ENCODE data around the gene CDC27. TPM values are rescaled to one million over a fixed set of nuclear protein-coding genes. Genes with fewer than 3 reads are reported as not detected.
"Not testable (repeated sequence)": the region's sequence is repeated elsewhere in the genome, so short reads cannot be mapped to it uniquely, and the experiment has no call there.

Gene CDC27
- total RNA-seq, 1 experiment from 2014 or later, result 92.6 TPM

DNA sequence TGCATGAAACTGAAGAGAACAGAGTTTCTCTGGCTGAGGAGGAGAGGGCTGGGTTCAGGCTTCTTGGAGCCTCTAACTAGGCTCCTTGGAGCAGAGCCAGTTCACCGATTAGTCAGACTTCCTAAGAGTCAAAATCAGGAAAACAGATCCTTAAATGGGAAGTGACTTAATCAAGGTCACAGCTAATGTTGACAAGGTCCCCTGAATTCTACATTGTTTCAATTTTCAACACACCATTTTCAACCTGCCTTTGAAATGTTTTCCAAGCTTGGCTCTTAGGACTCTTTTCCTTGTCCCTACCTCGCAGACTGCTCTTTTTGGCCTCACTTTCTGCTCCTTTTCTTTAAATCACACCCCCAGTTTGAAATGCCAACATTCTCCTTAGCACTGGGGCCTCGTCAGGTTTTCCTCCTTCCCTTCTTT is 36.4 kb upstream of the CDC27 start:
- POLR2A ChIA-PET, result no interaction called here
- H3K4me1 Mint-ChIP-seq (ENCODE audit: low read depth, unreplicated experiment), result peaks cover 11% of the 10 kb centered on the region

DNA sequence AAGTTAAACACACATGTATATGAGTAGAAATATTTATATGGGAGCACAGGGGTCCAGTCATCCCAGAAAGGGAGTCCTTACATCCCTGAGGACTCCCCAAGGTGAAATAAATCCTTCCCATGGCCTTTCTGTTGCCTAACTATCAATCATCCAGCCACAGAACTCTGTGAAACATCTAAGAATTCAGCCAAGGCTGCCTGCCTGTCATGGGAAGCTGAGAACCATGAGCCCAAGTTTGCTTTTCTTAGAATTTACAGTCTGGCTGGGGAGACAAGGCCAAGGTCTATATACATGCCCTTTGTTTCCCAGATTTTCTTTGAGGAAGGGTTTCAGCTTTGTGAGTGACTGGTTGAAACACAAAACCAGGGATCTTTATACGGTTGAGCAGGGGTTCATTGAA is 35.9 kb upstream of the CDC27 start:
- intact Hi-C loops (cut with micrococcal nuclease; ENCODE audit: unreplicated experiment), result no loop called here
- H3K36me3 Mint-ChIP-seq (ENCODE audit: insufficient read depth, unreplicated experiment), result no peaks in the 10 kb centered on the region
- no TSS peak for BruUV-seq (replicated peaks)
- no peak overlapping the region for H3K27ac Mint-ChIP-seq (ENCODE audit: unreplicated experiment)
- no peak overlapping the region for H3K4me3 Mint-ChIP-seq (ENCODE audit: unreplicated experiment)
- 0 out of 2 replicates have a peak, but pooled peaks cover 5% of the 10 kb centered on the region for H3K9me3 ChIP-seq
- peaks cover 18% of the 10 kb centered on the region for H3K9me3 Mint-ChIP-seq (ENCODE audit: unreplicated experiment)
- H3K36me3 ChIP-seq (ENCODE audit: control insufficient read depth, insufficient read depth, low read length), result no peaks in the 10 kb centered on the region
- H3K27me3 ChIP-seq (replicated peaks; ENCODE audit: control insufficient read depth, insufficient read depth, low read length), result no peaks in the 10 kb centered on the region
- H3K4me3 ChIP-seq (ENCODE audit: low read depth, low read length), result no peak overlapping the region
- peaks cover under 1% of the 10 kb centered on the region; the same call in 1 of the 2 replicates for H3K4me1 ChIP-seq
- ChIA-PET CTCF (no interaction called here), POLR2A (no interaction called here)
- TF ChIP-seq, protein P1, sequence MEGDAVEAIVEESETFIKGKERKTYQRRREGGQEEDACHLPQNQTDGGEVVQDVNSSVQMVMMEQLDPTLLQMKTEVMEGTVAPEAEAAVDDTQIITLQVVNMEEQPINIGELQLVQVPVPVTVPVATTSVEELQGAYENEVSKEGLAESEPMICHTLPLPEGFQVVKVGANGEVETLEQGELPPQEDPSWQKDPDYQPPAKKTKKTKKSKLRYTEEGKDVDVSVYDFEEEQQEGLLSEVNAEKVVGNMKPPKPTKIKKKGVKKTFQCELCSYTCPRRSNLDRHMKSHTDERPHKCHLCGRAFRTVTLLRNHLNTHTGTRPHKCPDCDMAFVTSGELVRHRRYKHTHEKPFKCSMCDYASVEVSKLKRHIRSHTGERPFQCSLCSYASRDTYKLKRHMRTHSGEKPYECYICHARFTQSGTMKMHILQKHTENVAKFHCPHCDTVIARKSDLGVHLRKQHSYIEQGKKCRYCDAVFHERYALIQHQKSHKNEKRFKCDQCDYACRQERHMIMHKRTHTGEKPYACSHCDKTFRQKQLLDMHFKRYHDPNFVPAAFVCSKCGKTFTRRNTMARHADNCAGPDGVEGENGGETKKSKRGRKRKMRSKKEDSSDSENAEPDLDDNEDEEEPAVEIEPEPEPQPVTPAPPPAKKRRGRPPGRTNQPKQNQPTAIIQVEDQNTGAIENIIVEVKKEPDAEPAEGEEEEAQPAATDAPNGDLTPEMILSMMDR (IDR thresholded peaks at IDR 0.05; ENCODE audit: insufficient read depth in 1 of 2, low read depth in 1 of 2, low read length in 1 of 2, severe bottlenecking in 1 of 2, unreplicated experiment in 1 of 2), result no peak
- peaks cover 7% of the 10 kb centered on the region for H3K4me1 Mint-ChIP-seq (ENCODE audit: low read depth, unreplicated experiment)
- H3K27me3 Mint-ChIP-seq (ENCODE audit: insufficient read depth, unreplicated experiment), result no peaks in the 10 kb centered on the region
- no peak for DNase-seq

More for the DNA sequence above, 36.4 kb upstream of the CDC27 start:
- no peak for DNase-seq
- no peaks in the 10 kb centered on the region for H3K36me3 ChIP-seq (ENCODE audit: control insufficient read depth, insufficient read depth, low read length)
- intact Hi-C loops (cut with micrococcal nuclease; ENCODE audit: unreplicated experiment), result no loop called here
- Mint-ChIP-seq H3K27ac (ENCODE audit: unreplicated experiment) (no peak overlapping the region), H3K4me3 (ENCODE audit: unreplicated experiment) (no peak overlapping the region), H3K36me3 (ENCODE audit: insufficient read depth, unreplicated experiment) (no peaks in the 10 kb centered on the region), H3K9me3 (ENCODE audit: unreplicated experiment) (peaks cover 18% of the 10 kb centered on the region), H3K27me3 (ENCODE audit: insufficient read depth, unreplicated experiment) (peaks cover 2% of the 10 kb centered on the region)
- 0 out of 2 replicates have a peak, but pooled peaks cover 5% of the 10 kb centered on the region for H3K9me3 ChIP-seq
- peaks cover 4% of the 10 kb centered on the region; the same call in 1 of the 2 replicates for H3K4me1 ChIP-seq
- no peak overlapping the region for H3K4me3 ChIP-seq (ENCODE audit: low read depth, low read length)
- no peaks in the 10 kb centered on the region for H3K27me3 ChIP-seq (replicated peaks; ENCODE audit: control insufficient read depth, insufficient read depth, low read length)
- CTCF ChIA-PET, result no interaction called here
- TF ChIP-seq, protein P1 (IDR thresholded peaks at IDR 0.05; ENCODE audit: insufficient read depth in 1 of 2, low read depth in 1 of 2, low read length in 1 of 2, severe bottlenecking in 1 of 2, unreplicated experiment in 1 of 2), result no peak
- no TSS peak for BruUV-seq (replicated peaks)

DNA sequence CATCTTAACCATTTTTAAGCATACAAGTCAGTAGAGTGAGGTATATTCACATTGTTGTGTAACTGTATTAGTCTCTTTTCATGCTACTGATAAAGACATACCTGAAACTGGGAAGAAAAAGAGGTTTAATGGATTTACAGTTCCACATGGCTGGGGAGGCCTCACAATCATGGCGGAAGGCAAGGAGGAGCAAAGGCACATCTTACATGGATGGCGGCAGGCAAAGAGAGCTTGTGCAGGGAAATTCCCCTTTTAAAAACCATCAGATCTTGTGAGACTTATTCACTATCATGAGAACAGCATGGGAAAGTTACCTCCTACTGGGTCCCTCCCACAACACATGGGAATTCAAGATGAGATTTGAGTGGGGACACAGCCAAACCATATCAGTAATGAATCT is 35.0 kb upstream of the CDC27 start:
- H3K4me1 Mint-ChIP-seq (ENCODE audit: low read depth, unreplicated experiment); H3K36me3 ChIP-seq (ENCODE audit: control insufficient read depth, insufficient read depth, low read length); H3K27me3 ChIP-seq (replicated peaks; ENCODE audit: control insufficient read depth, insufficient read depth, low read length); H3K27me3 Mint-ChIP-seq (ENCODE audit: insufficient read depth, unreplicated experiment); H3K9me3 ChIP-seq; H3K27ac Mint-ChIP-seq (ENCODE audit: unreplicated experiment); H3K4me3 ChIP-seq (ENCODE audit: low read depth, low read length); H3K4me1 ChIP-seq; DNase-seq; intact Hi-C loops (cut with micrococcal nuclease; ENCODE audit: unreplicated experiment); H3K36me3 Mint-ChIP-seq (ENCODE audit: insufficient read depth, unreplicated experiment); BruUV-seq (replicated peaks); POLR2A ChIA-PET; H3K4me3 Mint-ChIP-seq (ENCODE audit: unreplicated experiment): not testable (repeated sequence)
- CTCF ChIA-PET, result interaction anchor here (0.6 kb wide), 1 partner anchor 96 kb away, joined by 3 read pairs; no protein-coding TSS in a partner anchor
- peaks cover 18% of the 10 kb centered on the region for H3K9me3 Mint-ChIP-seq (ENCODE audit: unreplicated experiment)

DNA sequence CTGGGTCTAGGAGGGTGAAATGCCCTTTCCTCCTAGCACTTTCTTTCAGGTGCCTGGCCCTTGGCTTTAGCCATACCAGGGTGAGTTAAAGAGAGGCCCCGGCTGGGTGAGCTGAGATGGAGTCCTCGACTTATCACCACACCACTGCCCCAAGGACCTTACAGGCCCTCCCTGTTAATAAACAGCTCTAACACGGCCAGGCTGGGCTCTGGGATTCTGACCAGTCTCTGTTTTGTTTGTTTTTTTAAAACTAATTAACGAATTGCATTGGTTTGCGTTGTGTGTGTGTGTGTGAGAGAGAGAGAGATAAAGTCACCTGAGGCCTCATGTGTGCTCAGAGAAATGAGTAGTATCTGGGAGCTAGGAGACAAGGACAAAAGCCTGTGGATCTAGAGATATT is 34.4 kb upstream of the CDC27 start:
- CTCF ChIA-PET, result no interaction called here
- intact Hi-C loops (cut with micrococcal nuclease; ENCODE audit: unreplicated experiment), result no loop called here
- BruUV-seq (replicated peaks), result no TSS peak
- Mint-ChIP-seq H3K36me3 (ENCODE audit: insufficient read depth, unreplicated experiment) (no peaks in the 10 kb centered on the region), H3K9me3 (ENCODE audit: unreplicated experiment) (peaks cover 18% of the 10 kb centered on the region), H3K4me1 (ENCODE audit: low read depth, unreplicated experiment) (no peaks in the 10 kb centered on the region), H3K27me3 (ENCODE audit: insufficient read depth, unreplicated experiment) (no peaks in the 10 kb centered on the region), H3K4me3 (ENCODE audit: unreplicated experiment) (no peak overlapping the region), H3K27ac (ENCODE audit: unreplicated experiment) (no peak overlapping the region)
- Histone ChIP-seq H3K36me3 (ENCODE audit: control insufficient read depth, insufficient read depth, low read length) (no peaks in the 10 kb centered on the region), H3K4me3 (ENCODE audit: low read depth, low read length) (no peak overlapping the region), H3K4me1 (peaks cover 15% of the 10 kb centered on the region; the same call in 1 of the 2 replicates), H3K27me3 (replicated peaks; ENCODE audit: control insufficient read depth, insufficient read depth, low read length) (no peaks in the 10 kb centered on the region), H3K9me3 (0 out of 2 replicates have a peak, but pooled peaks cover 5% of the 10 kb centered on the region)
- TF ChIP-seq, protein P1 (IDR thresholded peaks at IDR 0.05; ENCODE audit: insufficient read depth in 1 of 2, low read depth in 1 of 2, low read length in 1 of 2, severe bottlenecking in 1 of 2, unreplicated experiment in 1 of 2), result no peak
- DNase-seq, result no peak
- POLR2A ChIA-PET, result no interaction called here

Data from Caco-2 (cell line).